ENCODE data around the gene DDIT3. TPM values are rescaled to one million over a fixed set of nuclear protein-coding genes. Genes with fewer than 3 reads are reported as not detected.

The DDIT3 gene
- total and polyA plus RNA-seq, 2 of the 13 experiments (the other 11 are each of a cell fraction or from before 2014, with no cell fraction given): 27.5 to 48.7 TPM

DNA sequence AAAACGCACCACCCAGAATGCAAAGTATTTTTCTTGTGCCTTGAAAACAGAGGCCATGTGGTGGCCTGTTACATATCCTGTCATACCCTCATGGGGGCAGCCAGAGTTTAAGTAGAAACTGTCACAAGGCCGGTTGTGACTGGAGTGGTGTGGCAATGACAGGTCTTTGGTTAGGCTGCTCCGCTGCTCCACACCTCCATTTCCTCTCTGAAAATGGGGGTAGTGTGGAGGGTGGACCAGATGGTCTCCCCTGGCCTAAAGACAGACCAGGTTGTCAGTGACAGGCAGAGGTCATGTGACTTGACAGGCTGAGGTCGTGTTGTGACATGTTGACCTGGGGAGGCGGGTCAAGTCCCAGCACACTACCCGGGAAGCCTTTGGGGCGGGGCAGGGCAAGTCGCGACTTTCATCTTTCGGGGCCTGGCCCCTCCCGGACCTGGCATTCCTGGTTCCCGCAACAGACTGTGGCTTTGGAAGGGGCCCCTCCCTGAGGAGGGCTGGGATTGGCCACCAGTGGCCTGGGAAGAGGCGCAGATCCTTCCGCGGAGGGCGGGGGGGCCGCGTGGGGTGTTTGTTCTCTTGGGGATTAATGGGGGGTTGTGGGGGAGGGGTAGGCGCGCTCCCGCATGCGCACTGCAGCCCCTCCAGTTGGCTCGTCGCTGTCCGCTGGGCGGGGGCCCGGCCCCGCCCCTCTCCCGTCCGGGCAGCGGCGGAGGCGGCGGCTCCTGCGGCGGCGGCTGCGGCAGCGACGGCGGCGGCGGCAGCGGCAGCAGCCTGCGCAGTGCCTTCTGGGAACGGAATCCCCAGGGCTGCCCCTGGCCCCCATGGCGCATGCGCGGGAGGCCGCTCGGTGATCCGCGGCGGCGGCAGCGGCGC, 1.9 kb upstream of the DDIT3 start, which contains the start of gene MBD6 (continued):
- TF ChIP-seq, protein P1, sequence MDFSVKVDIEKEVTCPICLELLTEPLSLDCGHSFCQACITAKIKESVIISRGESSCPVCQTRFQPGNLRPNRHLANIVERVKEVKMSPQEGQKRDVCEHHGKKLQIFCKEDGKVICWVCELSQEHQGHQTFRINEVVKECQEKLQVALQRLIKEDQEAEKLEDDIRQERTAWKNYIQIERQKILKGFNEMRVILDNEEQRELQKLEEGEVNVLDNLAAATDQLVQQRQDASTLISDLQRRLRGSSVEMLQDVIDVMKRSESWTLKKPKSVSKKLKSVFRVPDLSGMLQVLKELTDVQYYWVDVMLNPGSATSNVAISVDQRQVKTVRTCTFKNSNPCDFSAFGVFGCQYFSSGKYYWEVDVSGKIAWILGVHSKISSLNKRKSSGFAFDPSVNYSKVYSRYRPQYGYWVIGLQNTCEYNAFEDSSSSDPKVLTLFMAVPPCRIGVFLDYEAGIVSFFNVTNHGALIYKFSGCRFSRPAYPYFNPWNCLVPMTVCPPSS (IDR thresholded peaks at IDR 0.05): no peak
- TF ChIP-seq FOXA3 (CRISPR knock-in tag; IDR thresholded peaks at IDR 0.05) (peak; percentile 77), HNF4A (CRISPR knock-in tag; IDR thresholded peaks at IDR 0.05) (peak; percentile 45; the same call in 1 of the 2 replicates), CCAR2 (optimal IDR thresholded peaks at IDR 0.05; ENCODE audit: low read depth, low read length) (peak; percentile 82), ZKSCAN1 (IDR thresholded peaks at IDR 0.05; ENCODE audit: low read length) (no peak), ELF4 (CRISPR knock-in tag; IDR thresholded peaks at IDR 0.05; ENCODE audit: borderline replicate concordance) (no peak), CBX5 (CRISPR knock-in tag; IDR thresholded peaks at IDR 0.05; ENCODE audit: borderline replicate concordance) (no peak), MEF2D (CRISPR knock-in tag; IDR thresholded peaks at IDR 0.05) (peak; percentile 60; the same call in 1 of the 2 replicates), SRSF1 (optimal IDR thresholded peaks at IDR 0.05; ENCODE audit: low read depth, low read length) (peak; percentile 64), ZNF609 (CRISPR knock-in tag; IDR thresholded peaks at IDR 0.05; ENCODE audit: borderline replicate concordance) (peak; percentile 87)
- TF ChIP-seq, protein P2, sequence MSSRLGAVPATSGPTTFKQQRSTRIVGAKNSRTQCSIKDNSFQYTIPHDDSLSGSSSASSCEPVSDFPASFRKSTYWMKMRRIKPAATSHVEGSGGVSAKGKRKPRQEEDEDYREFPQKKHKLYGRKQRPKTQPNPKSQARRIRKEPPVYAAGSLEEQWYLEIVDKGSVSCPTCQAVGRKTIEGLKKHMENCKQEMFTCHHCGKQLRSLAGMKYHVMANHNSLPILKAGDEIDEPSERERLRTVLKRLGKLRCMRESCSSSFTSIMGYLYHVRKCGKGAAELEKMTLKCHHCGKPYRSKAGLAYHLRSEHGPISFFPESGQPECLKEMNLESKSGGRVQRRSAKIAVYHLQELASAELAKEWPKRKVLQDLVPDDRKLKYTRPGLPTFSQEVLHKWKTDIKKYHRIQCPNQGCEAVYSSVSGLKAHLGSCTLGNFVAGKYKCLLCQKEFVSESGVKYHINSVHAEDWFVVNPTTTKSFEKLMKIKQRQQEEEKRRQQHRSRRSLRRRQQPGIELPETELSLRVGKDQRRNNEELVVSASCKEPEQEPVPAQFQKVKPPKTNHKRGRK (CRISPR knock-in tag; IDR thresholded peaks at IDR 0.05): no peak
- TF ChIP-seq, protein P3, sequence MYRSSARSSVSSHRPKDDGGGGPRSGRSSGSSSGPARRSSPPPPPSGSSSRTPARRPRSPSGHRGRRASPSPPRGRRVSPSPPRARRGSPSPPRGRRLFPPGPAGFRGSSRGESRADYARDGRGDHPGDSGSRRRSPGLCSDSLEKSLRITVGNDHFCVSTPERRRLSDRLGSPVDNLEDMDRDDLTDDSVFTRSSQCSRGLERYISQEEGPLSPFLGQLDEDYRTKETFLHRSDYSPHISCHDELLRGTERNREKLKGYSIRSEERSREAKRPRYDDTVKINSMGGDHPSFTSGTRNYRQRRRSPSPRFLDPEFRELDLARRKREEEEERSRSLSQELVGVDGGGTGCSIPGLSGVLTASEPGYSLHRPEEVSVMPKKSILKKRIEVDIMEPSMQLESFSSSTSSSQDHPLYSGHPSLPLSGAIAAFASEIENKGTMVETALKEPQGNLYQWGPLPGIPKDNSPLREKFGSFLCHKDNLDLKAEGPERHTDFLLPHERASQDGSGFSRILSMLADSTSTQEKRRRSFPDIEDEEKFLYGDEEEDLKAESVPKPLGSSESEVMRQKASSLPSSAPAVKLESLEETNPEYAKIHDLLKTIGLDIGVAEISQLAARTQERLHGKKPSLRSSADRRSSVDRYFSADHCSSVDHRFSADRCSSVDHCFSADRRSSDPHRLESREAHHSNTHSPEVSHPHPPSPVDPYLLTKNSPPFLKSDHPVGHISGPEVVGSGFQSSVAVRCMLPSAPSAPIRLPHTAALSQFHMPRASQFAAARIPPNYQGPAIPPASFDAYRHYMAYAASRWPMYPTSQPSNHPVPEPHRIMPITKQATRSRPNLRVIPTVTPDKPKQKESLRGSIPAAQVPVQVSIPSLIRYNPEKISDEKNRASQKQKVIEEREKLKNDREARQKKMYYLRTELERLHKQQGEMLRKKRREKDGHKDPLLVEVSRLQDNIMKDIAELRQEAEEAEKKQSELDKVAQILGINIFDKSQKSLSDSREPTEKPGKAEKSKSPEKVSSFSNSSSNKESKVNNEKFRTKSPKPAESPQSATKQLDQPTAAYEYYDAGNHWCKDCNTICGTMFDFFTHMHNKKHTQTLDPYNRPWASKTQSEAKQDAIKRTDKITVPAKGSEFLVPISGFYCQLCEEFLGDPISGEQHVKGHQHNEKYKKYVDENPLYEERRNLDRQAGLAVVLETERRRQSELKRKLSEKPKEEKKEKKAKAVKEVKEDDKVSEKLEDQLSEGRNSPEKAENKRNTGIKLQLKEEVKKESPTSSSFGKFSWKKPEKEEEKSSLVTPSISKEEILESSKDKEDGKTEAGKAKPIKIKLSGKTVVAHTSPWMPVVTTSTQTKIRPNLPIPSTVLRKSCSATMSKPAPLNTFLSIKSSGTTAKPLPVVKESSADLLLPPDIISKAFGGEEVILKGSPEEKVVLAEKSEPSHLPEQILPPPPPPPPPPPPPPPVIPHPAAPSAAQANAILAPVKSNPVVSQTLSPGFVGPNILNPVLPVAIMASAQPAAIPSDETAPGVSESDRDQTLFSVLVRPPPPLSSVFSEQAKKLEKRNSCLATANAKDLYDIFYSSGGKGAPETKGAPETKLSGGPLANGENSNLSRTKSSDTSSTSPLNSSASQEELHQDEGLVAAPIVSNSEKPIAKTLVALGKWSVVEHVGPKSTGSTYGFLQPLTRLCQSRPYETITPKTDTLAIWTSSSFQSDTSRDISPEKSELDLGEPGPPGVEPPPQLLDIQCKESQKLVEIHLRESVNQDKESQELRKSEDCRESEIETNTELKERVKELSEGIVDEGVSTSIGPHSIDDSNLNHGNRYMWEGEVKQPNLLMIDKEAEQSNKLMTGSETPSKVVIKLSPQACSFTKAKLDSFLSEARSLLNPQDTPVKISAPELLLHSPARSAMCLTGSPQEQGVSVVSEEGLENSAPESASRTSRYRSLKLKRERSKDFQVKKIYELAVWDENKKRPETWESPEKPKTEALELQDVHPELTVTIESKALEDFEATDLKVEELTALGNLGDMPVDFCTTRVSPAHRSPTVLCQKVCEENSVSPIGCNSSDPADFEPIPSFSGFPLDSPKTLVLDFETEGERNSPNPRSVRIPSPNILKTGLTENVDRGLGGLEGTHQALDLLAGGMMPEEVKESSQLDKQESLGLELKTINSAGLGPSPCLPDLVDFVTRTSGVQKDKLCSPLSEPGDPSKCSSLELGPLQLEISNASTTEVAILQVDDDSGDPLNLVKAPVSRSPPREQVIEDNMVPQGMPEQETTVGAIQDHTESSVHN (CRISPR knock-in tag; IDR thresholded peaks at IDR 0.05): no peak

Measured in HepG2 (cell line).